ACC112 (cell line): ENCODE results near the gene PPM1L.

Source experiments
- H2AFZ ChIP-seq: fragments of 200-600 bp; sonication (generic); one replicate; pipeline ENCODE4 v1.6.0; 2017; ENCODE audit warnings: antibody characterized with exemption, low read length; ENCODE audit not compliant: unreplicated experiment
- H3K27ac ChIP-seq: fragments of 200-600 bp; sonication (generic); 2 replicates; pipeline ENCODE4 v1.5.1; 2014; ENCODE audit warnings: low read depth, mild to moderate bottlenecking, antibody characterized with exemption, low read length, moderate library complexity
- H3K27me3 ChIP-seq: fragments of 200-600 bp; sonication (generic); 2 replicates; pipeline ENCODE4 v1.6.1; 2014; ENCODE audit warnings: mild to moderate bottlenecking, antibody characterized with exemption, low read length, moderate library complexity, mixed read lengths; ENCODE audit not compliant: insufficient read depth
- H3K36me3 ChIP-seq: fragments of 200-600 bp; sonication (generic); 2 replicates; pipeline ENCODE4 v1.6.1; 2016; ENCODE audit warnings: mild to moderate bottlenecking, antibody characterized with exemption, low read length, moderate library complexity, mixed read lengths; ENCODE audit not compliant: insufficient read depth
- H3K4me1 ChIP-seq: fragments of 200-600 bp; sonication (generic); one replicate; pipeline ENCODE4 v1.6.1; 2016; ENCODE audit warnings: low read length, mixed read lengths; ENCODE audit not compliant: insufficient read depth, unreplicated experiment, control insufficient read depth
- H3K4me3 ChIP-seq: fragments of 200-600 bp; sonication (generic); 2 replicates; pipeline ENCODE4 v1.5.1; 2014; ENCODE audit warnings: mild to moderate bottlenecking, low read depth, low read length
- H3K79me2 ChIP-seq: fragments of 200-600 bp; sonication (generic); one replicate; pipeline ENCODE4 v1.6.0; 2016; ENCODE audit warnings: low read length; ENCODE audit not compliant: control insufficient read depth, unreplicated experiment, insufficient read depth

Gene PPM1L

GRCh38 chr3:160765211-160765610 is 9.2 kb downstream of the PPM1L start:
- Histone ChIP-seq H3K4me3 (no peak overlapping the region), H3K36me3 (no peaks in the 10 kb centered on the region), H2AFZ (no peak overlapping the region), H3K27me3 (peaks cover 24% of the 10 kb centered on the region), H3K27ac (no peak overlapping the region), H3K4me1 (no peaks in the 10 kb centered on the region), H3K79me2 (no peaks in the 10 kb centered on the region)

- Histone ChIP-seq H2AFZ (no peak overlapping the region), H3K27ac (no peak overlapping the region), H3K4me1 (no peaks in the 10 kb centered on the region), H3K4me3 (no peak overlapping the region), H3K79me2 (no peaks in the 10 kb centered on the region), H3K27me3 (peaks cover 4% of the 10 kb centered on the region; the same call in 1 of the 2 replicates), H3K36me3 (no peaks in the 10 kb centered on the region)
Observed at GRCh38 chr3:160768031-160768430, 12.0 kb downstream of the PPM1L start.

- peaks cover 4% of the 10 kb centered on the region for H3K27me3 ChIP-seq
- H3K4me1 ChIP-seq: no peaks in the 10 kb centered on the region
- no peak overlapping the region for H3K4me3 ChIP-seq
- H2AFZ ChIP-seq: no peak overlapping the region
- no peaks in the 10 kb centered on the region for H3K79me2 ChIP-seq
- H3K36me3 ChIP-seq: no peaks in the 10 kb centered on the region
- no peak overlapping the region for H3K27ac ChIP-seq
Observed at GRCh38 chr3:160768918-160769317, 12.9 kb downstream of the PPM1L start.

- no peaks in the 10 kb centered on the region for H3K4me1 ChIP-seq
- no peaks in the 10 kb centered on the region for H3K36me3 ChIP-seq
Observed at GRCh38 chr3:160771811-160772459, 15.9 kb downstream of the PPM1L start.

GRCh38 chr3:160773722-160774121 is 17.7 kb downstream of the PPM1L start:
- Histone ChIP-seq H3K27ac (no peak overlapping the region), H3K36me3 (no peaks in the 10 kb centered on the region), H2AFZ (no peak overlapping the region), H3K79me2 (no peaks in the 10 kb centered on the region), H3K4me1 (no peaks in the 10 kb centered on the region), H3K4me3 (no peak overlapping the region), H3K27me3 (no peaks in the 10 kb centered on the region; the same call in 1 of the 2 replicates)

More at GRCh38 chr3:160771811-160772459, 15.9 kb downstream of the PPM1L start:
- Histone ChIP-seq H3K27me3 (no peaks in the 10 kb centered on the region; the same call in 1 of the 2 replicates), H3K27ac (no peak overlapping the region), H3K79me2 (no peaks in the 10 kb centered on the region), H2AFZ (no peak overlapping the region), H3K4me3 (no peak overlapping the region)

- no peak overlapping the region for H3K27ac ChIP-seq
- H3K4me1 ChIP-seq: no peaks in the 10 kb centered on the region
- H3K36me3 ChIP-seq: no peaks in the 10 kb centered on the region
- H3K27me3 ChIP-seq: no peaks in the 10 kb centered on the region; the same call in 1 of the 2 replicates
- H2AFZ ChIP-seq: no peak overlapping the region
- H3K4me3 ChIP-seq: no peak overlapping the region
- no peaks in the 10 kb centered on the region for H3K79me2 ChIP-seq
Observed at GRCh38 chr3:160774172-160774571, 18.1 kb downstream of the PPM1L start.

- Histone ChIP-seq H3K4me3 (no peak overlapping the region), H3K27me3 (no peaks in the 10 kb centered on the region; the same call in 1 of the 2 replicates), H3K36me3 (no peaks in the 10 kb centered on the region), H3K27ac (no peak overlapping the region), H3K4me1 (no peaks in the 10 kb centered on the region), H2AFZ (no peak overlapping the region), H3K79me2 (no peaks in the 10 kb centered on the region)
Observed at GRCh38 chr3:160778480-160778879, 22.4 kb downstream of the PPM1L start.

- H3K4me3 ChIP-seq: no peak overlapping the region
- no peaks in the 10 kb centered on the region for H3K27me3 ChIP-seq
- no peak overlapping the region for H3K27ac ChIP-seq
- H3K36me3 ChIP-seq: no peaks in the 10 kb centered on the region
- H3K4me1 ChIP-seq: no peaks in the 10 kb centered on the region
- H3K79me2 ChIP-seq: no peaks in the 10 kb centered on the region
- no peak overlapping the region for H2AFZ ChIP-seq
Observed at GRCh38 chr3:160779040-160779439, 23.0 kb downstream of the PPM1L start.

GRCh38 chr3:160780245-160780644 is 24.2 kb downstream of the PPM1L start:
- no peaks in the 10 kb centered on the region for H3K4me1 ChIP-seq
- H3K36me3 ChIP-seq: no peaks in the 10 kb centered on the region
- no peak overlapping the region for H2AFZ ChIP-seq
- H3K27me3 ChIP-seq: no peaks in the 10 kb centered on the region
- no peak overlapping the region for H3K4me3 ChIP-seq
- no peaks in the 10 kb centered on the region for H3K79me2 ChIP-seq
- no peak overlapping the region for H3K27ac ChIP-seq

GRCh38 chr3:160781402-160781801 is 25.4 kb downstream of the PPM1L start:
- H3K4me3 ChIP-seq: no peak overlapping the region
- no peaks in the 10 kb centered on the region for H3K4me1 ChIP-seq

GRCh38 chr3:160781863-160782262 is 25.8 kb downstream of the PPM1L start:
- Histone ChIP-seq H2AFZ (no peak overlapping the region), H3K36me3 (no peaks in the 10 kb centered on the region), H3K79me2 (no peaks in the 10 kb centered on the region), H3K4me3 (no peak overlapping the region), H3K27me3 (no peaks in the 10 kb centered on the region), H3K4me1 (no peaks in the 10 kb centered on the region), H3K27ac (no peak overlapping the region)

More at GRCh38 chr3:160781402-160781801, 25.4 kb downstream of the PPM1L start:
- Histone ChIP-seq H3K27me3 (no peaks in the 10 kb centered on the region), H3K36me3 (no peaks in the 10 kb centered on the region), H3K27ac (no peak overlapping the region), H2AFZ (no peak overlapping the region), H3K79me2 (no peaks in the 10 kb centered on the region)
